Kidney capillary endothelial cell (primary cell): ENCODE results near the gene PCNT.
"Not testable (repeated sequence)": the region's sequence is repeated elsewhere in the genome, so short reads cannot be mapped to it uniquely, and the experiment has no call there.

ENCODE experiments used
- DNase-seq: peaks from one replicate; pipeline ENCODE4 v3.0.0-alpha.2; 2018; ENCODE audit warnings: low spot score

PCNT gene

GRCh38 chr21:46308431-46308830, 15.5 kb upstream of the PCNT start:
- DNase-seq, result no peak

DNA sequence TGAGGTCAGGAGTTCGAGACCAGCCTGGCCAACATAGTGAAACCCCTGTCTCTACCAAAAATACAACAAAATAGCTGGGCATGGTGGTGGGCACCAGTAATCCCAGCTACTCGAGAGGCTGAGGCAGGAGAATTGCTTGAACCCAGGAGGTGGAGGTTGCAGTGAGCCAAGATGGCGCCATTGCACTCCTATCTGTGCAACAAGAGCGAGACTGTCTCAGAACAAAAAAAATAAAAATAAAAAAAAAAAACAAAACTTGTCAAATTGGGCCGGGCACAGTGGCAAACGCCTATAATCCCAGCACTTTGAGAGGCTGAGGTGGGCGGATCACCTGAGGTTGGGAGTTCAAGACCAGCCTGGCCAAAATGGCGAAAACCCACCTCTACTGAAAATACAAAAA, 13.7 kb upstream of the PCNT start:
- DNase-seq, result not testable (repeated sequence)

- DNase-seq, result no peak
Measured at GRCh38 chr21:46311568-46311967, 12.4 kb upstream of the PCNT start.

DNA sequence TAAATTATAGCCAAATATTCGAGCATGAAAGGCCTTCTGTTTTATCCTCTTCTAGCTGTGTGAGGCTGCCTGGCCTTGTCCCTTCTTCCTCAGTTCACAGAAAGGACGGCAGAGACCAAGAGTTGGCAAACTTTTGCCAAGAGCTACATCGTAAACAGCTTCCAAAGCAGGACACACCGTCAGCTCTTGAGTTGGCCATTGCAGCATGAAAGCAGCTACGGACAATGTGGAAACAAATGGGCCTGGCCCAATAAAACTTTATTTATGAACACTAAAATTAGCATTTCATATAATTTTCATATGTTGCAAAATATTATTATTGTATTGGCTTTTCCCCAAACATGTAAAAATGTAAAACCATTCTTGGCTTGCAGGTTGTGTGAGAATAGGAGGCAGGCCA, 11.0 kb upstream of the PCNT start:
- DNase-seq, result no peak

DNA sequence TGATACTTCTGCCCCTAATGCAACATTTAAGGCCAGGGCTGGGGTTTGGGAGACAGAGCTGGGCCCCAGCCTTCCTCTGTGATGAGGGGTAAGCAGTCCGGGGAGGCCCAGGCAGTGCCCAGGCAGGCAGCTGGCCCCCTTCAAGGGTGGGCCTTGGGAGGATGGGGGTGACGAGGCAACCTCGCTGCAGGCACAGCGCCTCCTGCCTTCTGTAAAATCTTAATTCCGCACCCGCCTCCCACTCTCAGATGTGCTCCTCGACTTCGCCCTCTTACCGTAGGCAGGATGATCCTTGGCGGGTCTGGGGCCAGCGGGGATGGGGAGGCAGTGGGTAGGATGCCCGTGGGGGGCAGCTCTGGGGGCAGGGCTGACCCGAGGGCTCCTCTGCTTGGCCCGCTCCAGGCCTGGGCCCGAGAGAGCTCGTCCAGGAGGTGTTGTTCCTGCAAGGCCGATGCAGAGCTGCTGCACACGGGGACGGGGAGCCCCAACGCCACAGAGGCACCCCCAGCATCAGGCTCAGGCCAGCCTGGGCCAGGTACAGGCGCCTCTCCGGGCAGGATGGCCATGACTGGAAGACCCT, 9.4 kb upstream of the PCNT start:
- DNase-seq, result no peak

- no peak for DNase-seq
Measured at GRCh38 chr21:46316708-46317324, 7.1 kb upstream of the PCNT start.

GRCh38 chr21:46317710-46318463, 6.1 kb upstream of the PCNT start:
- no peak for DNase-seq

DNA sequence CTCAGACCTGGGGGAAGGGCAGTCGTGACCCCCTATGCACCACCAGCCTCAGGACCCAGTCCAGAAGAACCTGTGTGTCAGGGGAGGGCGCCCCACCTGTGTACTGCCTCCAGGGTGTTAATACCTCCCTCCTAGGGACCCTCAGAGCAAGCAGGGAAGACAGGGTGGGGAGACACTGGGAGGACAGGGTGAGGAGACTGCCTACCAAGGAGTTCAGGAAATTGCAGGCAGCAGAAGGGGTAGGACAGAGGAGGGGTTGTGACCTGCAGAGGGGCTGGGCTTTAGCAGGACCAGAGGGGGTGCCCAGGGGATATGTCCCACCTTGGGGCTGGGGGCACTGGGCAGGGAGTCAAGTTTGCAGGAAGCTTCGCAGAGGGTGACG, 5.5 kb upstream of the PCNT start:
- no peak for DNase-seq

DNA sequence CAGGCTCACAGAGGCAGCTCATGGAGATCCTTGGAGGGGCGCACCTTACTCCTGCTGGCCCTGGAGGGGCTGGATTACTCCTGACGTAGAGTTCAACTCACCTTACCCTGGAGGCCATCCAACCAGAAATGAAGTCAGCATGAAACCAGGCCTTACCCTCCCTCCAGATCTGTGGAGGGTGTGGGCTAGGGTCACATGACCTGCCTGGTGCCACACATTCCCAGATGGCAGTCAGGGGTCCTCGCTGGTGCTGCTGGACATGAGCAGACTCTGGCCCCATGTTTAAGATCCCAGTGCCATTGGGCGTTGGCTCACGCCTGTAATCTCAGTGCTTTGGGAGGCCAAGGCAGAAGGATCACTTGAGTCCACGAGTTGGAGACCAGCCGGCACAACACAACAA, 4.8 kb upstream of the PCNT start:
- DNase-seq, result no peak

DNA sequence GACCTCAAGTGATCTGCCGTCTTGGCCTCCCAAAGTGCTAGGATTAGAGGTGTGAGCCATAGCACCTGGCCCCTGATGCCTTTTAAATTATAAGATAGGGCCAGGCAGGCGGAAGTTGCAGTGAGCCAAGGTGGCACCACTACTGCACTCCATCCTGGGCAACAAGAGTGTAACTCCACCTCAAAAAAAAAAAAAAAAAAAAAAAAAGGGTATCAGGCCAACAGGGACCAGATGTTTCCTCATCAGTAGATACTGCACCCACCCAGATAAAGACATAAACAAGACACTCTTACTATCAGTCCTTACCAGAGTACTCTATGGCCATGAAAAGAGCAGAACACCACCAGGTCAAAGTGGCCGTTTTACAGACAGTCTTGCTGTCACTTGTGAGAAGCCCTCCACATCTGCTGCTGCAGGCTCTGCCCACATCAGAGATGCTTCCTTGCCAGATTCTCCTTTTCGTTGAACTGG, 3.6 kb upstream of the PCNT start:
- DNase-seq, result no peak

- DNase-seq, result peak; percentile 43
Measured at GRCh38 chr21:46322351-46323226, 1.4 kb upstream of the PCNT start.

GRCh38 chr21:46323227-46323709, 688 bp upstream of the PCNT start:
- no peak for DNase-seq

GRCh38 chr21:46324390-46325072, 575 bp downstream of the PCNT start:
- peak; percentile 73 for DNase-seq

- DNase-seq, result peak; percentile 36
Measured at GRCh38 chr21:46325073-46325912, 1.3 kb downstream of the PCNT start.

GRCh38 chr21:46326110-46326703, 2.3 kb downstream of the PCNT start:
- no peak for DNase-seq

GRCh38 chr21:46327711-46328110, 3.8 kb downstream of the PCNT start:
- DNase-seq, result no peak

DNA sequence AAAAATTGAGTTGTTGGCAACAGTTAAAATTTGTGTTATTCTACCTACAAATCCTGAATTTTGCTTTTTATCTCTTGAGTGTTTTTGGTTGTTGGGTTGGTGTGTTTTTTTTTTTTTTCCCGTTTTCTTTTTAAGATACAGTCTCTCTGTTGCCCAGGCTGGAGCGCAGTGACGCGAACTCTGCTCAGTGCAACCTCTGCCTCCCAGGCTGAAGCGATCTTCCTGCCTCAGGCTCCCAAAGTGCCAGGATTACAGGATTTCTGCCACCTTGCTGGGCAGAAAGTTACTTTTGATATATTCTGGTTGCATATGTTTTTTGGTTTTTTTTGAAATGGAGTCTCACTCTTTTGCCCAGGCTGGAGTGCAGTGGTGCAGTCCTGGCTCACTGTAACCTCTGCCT, 4.2 kb downstream of the PCNT start:
- DNase-seq, result no peak

DNA sequence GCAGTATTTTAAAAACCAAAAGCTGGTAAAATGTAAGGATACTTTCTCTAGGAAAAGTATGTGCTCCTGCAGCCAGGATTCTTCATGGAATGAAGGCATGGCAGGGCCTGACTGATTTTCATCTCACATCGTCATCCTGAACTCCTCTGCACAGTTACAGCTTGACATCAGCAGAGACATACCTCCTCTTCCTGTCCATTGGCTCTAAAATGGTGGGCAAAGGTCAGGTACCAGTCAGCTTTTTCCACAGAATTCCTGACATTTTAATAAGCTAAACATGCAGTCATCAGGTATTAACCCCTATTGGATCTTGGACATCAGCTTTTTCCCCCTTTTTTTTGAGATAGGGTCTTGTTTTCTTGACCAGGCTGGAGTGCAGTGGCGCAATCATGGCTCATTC, 5.8 kb downstream of the PCNT start:
- no peak for DNase-seq

DNA sequence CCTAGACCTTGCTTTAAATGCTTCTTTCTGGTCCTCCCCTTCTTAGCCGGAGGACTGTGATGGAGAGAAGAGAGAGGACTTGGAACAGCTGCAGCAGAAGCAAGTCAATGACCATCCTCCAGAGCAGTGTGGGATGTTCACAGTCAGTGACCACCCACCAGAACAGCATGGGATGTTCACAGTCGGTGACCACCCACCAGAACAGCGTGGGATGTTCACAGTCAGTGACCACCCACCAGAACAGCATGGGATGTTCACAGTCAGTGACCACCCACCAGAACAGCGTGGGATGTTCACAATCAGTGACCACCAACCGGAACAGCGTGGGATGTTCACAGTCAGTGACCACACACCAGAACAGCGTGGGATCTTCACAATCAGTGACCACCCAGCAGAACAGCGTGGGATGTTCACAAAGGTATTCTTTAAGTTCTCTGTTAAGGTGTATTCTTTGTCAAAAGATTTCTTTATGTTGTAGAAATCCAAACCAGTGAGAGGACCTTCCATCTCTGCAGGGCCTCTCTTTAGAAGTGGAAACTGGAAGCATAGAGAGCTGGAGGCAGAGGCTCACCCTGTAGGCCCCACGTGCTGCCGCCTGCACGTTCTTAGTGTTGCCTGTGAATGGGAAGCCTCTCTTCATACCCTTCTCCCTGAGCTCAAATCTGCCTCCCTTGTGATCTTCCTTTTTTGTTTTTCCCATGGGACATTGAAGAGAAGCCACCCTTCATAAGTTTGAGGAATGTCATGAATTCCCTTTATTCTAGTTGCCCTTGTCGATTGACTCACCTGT, 10.6 kb downstream of the PCNT start:
- no peak for DNase-seq

- no peak for DNase-seq
Measured at GRCh38 chr21:46336603-46337002, 12.6 kb downstream of the PCNT start.
